K562 (cell line): ENCODE data around the gene GNAQ. TPM values are rescaled to one million over a fixed set of nuclear protein-coding genes. Genes with fewer than 3 reads are reported as not detected.

ENCODE experiments used
- ATAC-seq: fragments of 200-7000 bp; cut with Tn5 transposase; 3 replicates; pipeline ENCODE4 v1.9.1; 2020; ENCODE audit warnings: moderate library complexity
- BruUV-seq: library from RNA; stranded (reverse); fragments of 400-500 nt; replicated peaks from 2 replicates; lab custom pipeline; 2021; lab: Mats Ljungman, UMichigan
- CTCF ChIA-PET: fragments of 300-600 bp; formaldehyde crosslinking; extraction: SDS; loops from one replicate; lab custom pipeline; 2021; ENCODE audit warnings: low intra/inter-chr PET ratio; lab: Yijun Ruan, JAX
- POLR2A ChIA-PET: fragments of 300-600, 350-650 bp; sonication (Branson Sonifier 250); formaldehyde crosslinking; extraction: SDS; loops from one replicate; lab custom pipeline; 2021; ENCODE audit warnings: antibody characterized with exemption, inconsistent platforms; lab: Yijun Ruan, JAX
- DNase-seq, 4 experiments: peaks; one replicate each; pipeline versions ENCODE4 v3.0.0 to v3.0.0-alpha.2; 2011 to 2018; ENCODE audit warnings: low spot score in 3 of 4, mixed read lengths in 3 of 4; ENCODE audit errors: extremely low read depth in 1 of 4
- FAIRE-seq: peaks from 2 replicates; lab custom pipeline; 2011; peaks lifted over from hg19 to GRCh38; lab: Jason Lieb, UNC
- H2AFZ ChIP-seq: 2 replicates; pipeline ENCODE4 v1.6.0; 2011; ENCODE audit warnings: low read depth, low read length, control low read depth, inconsistent platforms
- H3K27ac ChIP-seq: fragments of 200-600 bp; 3 replicates; pipeline ENCODE4 v1.8.0; 2011; ENCODE audit warnings: low read depth, mild to moderate bottlenecking, control low read depth, inconsistent platforms, low read length, moderate library complexity, mixed read lengths; ENCODE audit errors: extremely low read depth
- H3K27me3 ChIP-seq, 2 experiments: fragments of 300-600 bp in 1 of 2; 2 replicates in 1 of 2; 3 replicates in 1 of 2; pipeline versions ENCODE4 v1.6.0 to v1.8.0; 2011; ENCODE audit warnings: inconsistent platforms in 2 of 2, low read length in 2 of 2, mild to moderate bottlenecking in 1 of 2, mixed read lengths in 1 of 2, moderate library complexity in 1 of 2; ENCODE audit not compliant: control insufficient read depth in 2 of 2, insufficient read depth in 2 of 2
- H3K36me3 ChIP-seq: fragments of 300-600 bp; 3 replicates; pipeline ENCODE4 v1.8.0; 2011; ENCODE audit warnings: mild to moderate bottlenecking, low read length, inconsistent platforms; ENCODE audit not compliant: control insufficient read depth, insufficient read depth
- H3K4me1 ChIP-seq, 2 experiments: fragments of 200-600 bp in 1 of 2; replicated peaks in 1 of 2; 2 replicates in 1 of 2; 3 replicates in 1 of 2; pipeline versions ENCODE4 v1.5.1 to v1.8.0; 2011; ENCODE audit warnings: inconsistent platforms in 2 of 2, low read length in 2 of 2, mild to moderate bottlenecking in 1 of 2, mixed read lengths in 1 of 2, moderate library complexity in 1 of 2; ENCODE audit not compliant: control insufficient read depth in 2 of 2, insufficient read depth in 2 of 2
- H3K4me2 ChIP-seq: 2 replicates; pipeline ENCODE4 v1.6.1; 2011; ENCODE audit warnings: low read length, control low read depth, inconsistent platforms, mixed read lengths; ENCODE audit not compliant: insufficient read depth
- H3K4me3 ChIP-seq: fragments of 200-600 bp; sonication (generic), shearing (Covaris generic); 2 replicates; pipeline ENCODE4 v1.5.1; 2016; ENCODE audit warnings: control low read depth, inconsistent platforms
- H3K79me2 ChIP-seq: fragments of 200-600 bp; 3 replicates; pipeline ENCODE4 v1.8.0; 2011; ENCODE audit warnings: low read length, inconsistent platforms; ENCODE audit not compliant: control insufficient read depth, insufficient read depth
- H3K9ac ChIP-seq, 2 experiments: 2 replicates each; pipeline versions ENCODE4 v1.6.0 to v1.6.1; 2011; ENCODE audit warnings: low read depth in 2 of 2, low read length in 2 of 2, control low read depth in 1 of 2, inconsistent platforms in 1 of 2, mild to moderate bottlenecking in 1 of 2, mixed read lengths in 1 of 2; ENCODE audit not compliant: insufficient read depth in 1 of 2
- H3K9me1 ChIP-seq: one replicate; pipeline ENCODE4 v1.6.0; 2011; ENCODE audit warnings: inconsistent platforms, mild to moderate bottlenecking, low read length, moderate library complexity; ENCODE audit not compliant: control insufficient read depth, insufficient read depth
- H3K9me3 ChIP-seq: replicated peaks from 2 replicates; pipeline ENCODE4 v1.5.1; 2011; ENCODE audit warnings: low read depth, low read length, inconsistent platforms; ENCODE audit not compliant: control insufficient read depth, insufficient read depth
- H4K20me1 ChIP-seq: replicated peaks from 2 replicates; pipeline ENCODE4 v1.6.1; 2011; ENCODE audit warnings: low read length, inconsistent platforms, mixed read lengths; ENCODE audit not compliant: control insufficient read depth, insufficient read depth
- ARID1B ChIP-seq: fragments of 450-650 bp; IDR thresholded peaks from 2 replicates; pipeline ENCODE4 v1.6.1; 2016; ENCODE audit warnings: antibody characterized with exemption, mild to moderate bottlenecking, inconsistent platforms
- NFIC ChIP-seq: fragments of 450-650 bp; IDR thresholded peaks from 2 replicates; pipeline ENCODE4 v1.6.1; 2017; ENCODE audit warnings: mild to moderate bottlenecking, inconsistent platforms
- USF1 ChIP-seq: sonication (generic); formaldehyde crosslinking; IDR thresholded peaks from 2 replicates; pipeline ENCODE4 v1.9.0; 2022; ENCODE audit warnings: mild to moderate bottlenecking, missing genetic modification reagents
- ZBTB26 ChIP-seq: fragments of 450-650 bp; formaldehyde crosslinking; IDR thresholded peaks from 2 replicates; pipeline ENCODE4 v1.4.0; 2022; ENCODE audit warnings: missing genetic modification characterization
- ZNF766 ChIP-seq: fragments of 200-800 bp; sonication (Bioruptor generic); conservative IDR thresholded peaks from 2 replicates; pipeline ENCODE4 v1.6.1; 2016; ENCODE audit warnings: missing genetic modification characterization, missing compliant biosample characterization
- WGBS: fragments of 100-300 bp; shearing (Covaris generic); methylation state at CpG from one replicate; pipeline ENCODE4 v1.1.6; 2016; ENCODE audit warnings: low coverage, mixed read lengths; ENCODE audit not compliant: insufficient coverage; ENCODE audit errors: missing lambda C conversion rate; 5-methylcytosine and 5-hydroxymethylcytosine counted together
- in situ Hi-C: fragments of 300-500 bp; cut with MboI; formaldehyde crosslinking; loops from 4 replicates; pipeline ENCODE4 v1.15.0; 2018; ENCODE audit warnings: inconsistent platforms, mixed read lengths
- intact Hi-C: fragments of 100-400 bp; cut with micrococcal nuclease; formaldehyde crosslinking; loops from 2 replicates; pipeline ENCODE4 v1.14.2; 2022
- polyA plus RNA-seq, 8 experiments: library from polyadenylated mRNA; depleted of rRNA in 4 of 8; stranded (reverse) in 5 of 8; unstranded in 3 of 8; fragments of >200 nt; fragmentation: Nextera tagmentation in 2 of 8; fragmentation: Illumina TruSeq in 1 of 8; extraction: Ambion mirVana in 2 of 8; extraction: Trizol in 1 of 8; gene quantifications; 2 replicates each; pipeline versions ENCODE4 v1.2.1 to v1.2.3, GENCODE V29; 2011 to 2014; ENCODE audit warnings: inconsistent platforms in 1 of 8, missing spikeins in 1 of 8
- total RNA-seq, 7 experiments: library from RNA; depleted of rRNA in 6 of 7; stranded (reverse); fragments of >200 nt in 6 of 7; fragmentation: Illumina TruSeq in 2 of 7; extraction: Trizol in 2 of 7; gene quantifications; 2 replicates each; pipeline versions ENCODE4 v1.2.1 to v1.2.3, GENCODE V29; 2011 to 2021; ENCODE audit warnings: low replicate concordance in 1 of 7

The GNAQ gene
- total and polyA plus RNA-seq, 9 of the 15 experiments (the other 6 are each of a cell fraction or from before 2014, with no cell fraction given): 4.8 to 27.9 (median 17.5) TPM

- no peak for TF ChIP-seq USF1 (CRISPR knock-in tag)
- TF ChIP-seq ZBTB26 (CRISPR knock-in tag): no peak
Observed at GRCh38 chr9:78040726-78041125, 9.1 kb upstream of the GNAQ start (continued).

- Histone ChIP-seq H3K79me2 (no peaks in the 10 kb centered on the region), H3K9ac (peak overlapping the region in 1 of 2 experiments; percentile 35; a peak in 1 of 4 replicates), H3K9me3 (no peaks in the 10 kb centered on the region), H3K36me3 (no peaks in the 10 kb centered on the region), H2AFZ (no peak overlapping the region), H3K4me2 (no peak overlapping the region), H3K27ac (no peak overlapping the region), H3K27me3 (peaks cover 0 to 5% of the 10 kb centered on the region in 2 experiments; a peak in 1 of 5 replicates), H3K4me1 (peaks cover 0 to 9% of the 10 kb centered on the region in 2 experiments; a peak in 2 of 5 replicates), H4K20me1 (no peaks in the 10 kb centered on the region), H3K9me1 (no peaks in the 10 kb centered on the region), H3K4me3 (no peak overlapping the region)
- CTCF ChIA-PET: no interaction called here
- TF ChIP-seq ARID1B (peak; percentile 36; the same call in 1 of the 2 replicates), ZNF766 (CRISPR knock-in tag) (no peak), NFIC (peak; percentile 80)
- intact Hi-C loops: loop anchor here (10.0 kb wide), 3 partner anchors 134 to 374 kb away; no protein-coding TSS in a partner anchor
- no peak for ATAC-seq
- POLR2A ChIA-PET: interaction anchor here (0.6 kb wide), 1 partner anchor 13 kb away, joined by 3 read pairs; no protein-coding TSS in a partner anchor
- no peak for FAIRE-seq
- in situ Hi-C loops: loop anchor here (10.0 kb wide), 1 partner anchor 54 kb away; no protein-coding TSS in a partner anchor
- 30% methylated on average over 4 of the region's 4 CpGs for WGBS
- peak in 2 of 4 experiments; percentile 11 to 35 for DNase-seq
- no TSS peak for BruUV-seq
Observed at GRCh38 chr9:78038620-78039300, 7.1 kb upstream of the GNAQ start.
